BE2C (cell line): Measurements from ENCODE around the gene FBXO31.

Experiments
- DNase-seq: peaks from one replicate; pipeline ENCODE4 v3.0.0-alpha.2; 2020
- H3K27me3 ChIP-seq: fragments of 250-450 bp; sonication (Bioruptor Pico); 2 replicates; pipeline ENCODE4 v1.5.1; 2020; ENCODE audit warnings: mild to moderate bottlenecking
- H3K36me3 ChIP-seq: fragments of 250-450 bp; sonication (Bioruptor Pico); 2 replicates; pipeline ENCODE4 v1.5.1; 2020; ENCODE audit warnings: mild to moderate bottlenecking
- H3K4me1 ChIP-seq: fragments of 250-450 bp; sonication (Bioruptor Pico); 2 replicates; pipeline ENCODE4 v1.5.1; 2020
- H3K4me3 ChIP-seq: 2 replicates; pipeline ENCODE4 v1.5.1; 2011; ENCODE audit warnings: low read depth, low read length
- H3K9me3 ChIP-seq: fragments of 250-450 bp; sonication (Bioruptor Pico); 2 replicates; pipeline ENCODE4 v1.5.1; 2020
- TF ChIP-seq, protein P1 (sequence below): IDR thresholded peaks from 2 replicates; pipeline ENCODE4 v1.5.1; 2012; ENCODE audit warnings: mild to moderate bottlenecking, low read depth, low read length

Gene FBXO31

DNA sequence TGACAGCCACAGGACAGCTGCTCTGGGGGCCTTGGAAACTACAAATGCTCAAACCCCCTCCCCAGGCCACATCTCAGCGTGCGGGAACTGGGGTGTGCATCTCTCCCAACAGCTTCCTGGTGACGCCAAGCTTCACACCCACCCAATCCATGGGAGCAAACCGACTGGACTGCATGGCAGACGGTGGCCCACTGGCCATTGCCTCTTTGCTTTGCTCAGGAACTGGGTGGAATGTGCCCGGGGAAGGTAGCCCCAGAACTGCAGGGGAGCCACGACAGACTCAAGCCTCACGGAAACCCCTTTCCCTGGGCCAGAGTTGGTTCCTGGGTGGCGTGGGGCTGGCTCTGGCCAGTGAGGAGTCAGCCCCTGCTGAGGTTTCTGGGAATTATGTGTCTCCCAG, 61.2 kb downstream of the FBXO31 start:
- Histone ChIP-seq H3K36me3 (no peaks in the 10 kb centered on the region), H3K4me1 (no peaks in the 10 kb centered on the region), H3K27me3 (no peaks in the 10 kb centered on the region), H3K4me3 (no peak overlapping the region), H3K9me3 (no peaks in the 10 kb centered on the region)
- TF ChIP-seq, protein P1, sequence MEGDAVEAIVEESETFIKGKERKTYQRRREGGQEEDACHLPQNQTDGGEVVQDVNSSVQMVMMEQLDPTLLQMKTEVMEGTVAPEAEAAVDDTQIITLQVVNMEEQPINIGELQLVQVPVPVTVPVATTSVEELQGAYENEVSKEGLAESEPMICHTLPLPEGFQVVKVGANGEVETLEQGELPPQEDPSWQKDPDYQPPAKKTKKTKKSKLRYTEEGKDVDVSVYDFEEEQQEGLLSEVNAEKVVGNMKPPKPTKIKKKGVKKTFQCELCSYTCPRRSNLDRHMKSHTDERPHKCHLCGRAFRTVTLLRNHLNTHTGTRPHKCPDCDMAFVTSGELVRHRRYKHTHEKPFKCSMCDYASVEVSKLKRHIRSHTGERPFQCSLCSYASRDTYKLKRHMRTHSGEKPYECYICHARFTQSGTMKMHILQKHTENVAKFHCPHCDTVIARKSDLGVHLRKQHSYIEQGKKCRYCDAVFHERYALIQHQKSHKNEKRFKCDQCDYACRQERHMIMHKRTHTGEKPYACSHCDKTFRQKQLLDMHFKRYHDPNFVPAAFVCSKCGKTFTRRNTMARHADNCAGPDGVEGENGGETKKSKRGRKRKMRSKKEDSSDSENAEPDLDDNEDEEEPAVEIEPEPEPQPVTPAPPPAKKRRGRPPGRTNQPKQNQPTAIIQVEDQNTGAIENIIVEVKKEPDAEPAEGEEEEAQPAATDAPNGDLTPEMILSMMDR, result no peak
- no peak for DNase-seq

DNA sequence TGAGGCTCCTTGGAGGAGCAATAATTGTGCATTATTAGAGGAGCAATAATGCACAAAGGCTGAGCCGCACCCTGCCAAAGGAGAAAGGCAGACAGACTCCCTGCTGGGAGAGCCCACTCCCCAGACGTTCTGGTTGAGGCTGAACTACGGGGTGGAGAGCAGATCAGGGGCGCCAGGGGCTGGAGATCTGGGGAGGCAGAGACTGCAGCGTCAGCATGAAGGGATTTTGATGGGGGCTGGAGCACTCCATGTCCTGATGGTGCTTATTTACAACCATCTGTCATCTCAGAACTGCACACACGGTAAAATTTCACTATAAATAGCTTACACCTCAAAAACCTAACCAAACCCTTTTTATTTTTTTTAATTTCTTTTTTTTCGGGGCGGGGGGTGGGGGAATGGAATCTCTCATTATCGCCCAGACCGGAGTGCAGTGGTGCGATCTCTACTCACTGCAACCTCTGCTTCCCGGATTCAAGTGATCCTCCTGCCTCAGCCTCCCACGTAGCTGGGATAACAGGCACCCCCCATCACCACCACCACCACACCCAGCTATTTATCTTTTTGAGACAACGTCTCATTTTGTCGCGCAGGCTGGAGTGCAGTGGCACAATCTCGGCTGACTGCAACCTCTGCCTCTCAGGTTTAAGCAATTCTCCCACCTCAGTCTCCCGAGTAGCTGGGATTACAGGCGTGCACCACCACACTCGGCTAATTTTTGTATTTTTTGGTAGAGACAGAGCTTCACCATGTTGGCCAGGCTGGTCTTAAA, 62.1 kb downstream of the FBXO31 start:
- Histone ChIP-seq H3K4me1 (no peaks in the 10 kb centered on the region), H3K36me3 (no peaks in the 10 kb centered on the region), H3K27me3 (no peaks in the 10 kb centered on the region), H3K9me3 (peaks cover 2% of the 10 kb centered on the region; the same call in 1 of the 2 replicates), H3K4me3 (no peak overlapping the region)
- TF ChIP-seq, protein P1, result no peak
- no peak for DNase-seq

GRCh38 chr16:87320510-87321227, 62.9 kb downstream of the FBXO31 start:
- Histone ChIP-seq H3K4me3 (no peak overlapping the region), H3K4me1 (no peaks in the 10 kb centered on the region), H3K9me3 (peaks cover 3% of the 10 kb centered on the region; the same call in 1 of the 2 replicates), H3K27me3 (no peaks in the 10 kb centered on the region), H3K36me3 (no peaks in the 10 kb centered on the region)
- no peak for DNase-seq
- TF ChIP-seq, protein P1, result no peak

DNA sequence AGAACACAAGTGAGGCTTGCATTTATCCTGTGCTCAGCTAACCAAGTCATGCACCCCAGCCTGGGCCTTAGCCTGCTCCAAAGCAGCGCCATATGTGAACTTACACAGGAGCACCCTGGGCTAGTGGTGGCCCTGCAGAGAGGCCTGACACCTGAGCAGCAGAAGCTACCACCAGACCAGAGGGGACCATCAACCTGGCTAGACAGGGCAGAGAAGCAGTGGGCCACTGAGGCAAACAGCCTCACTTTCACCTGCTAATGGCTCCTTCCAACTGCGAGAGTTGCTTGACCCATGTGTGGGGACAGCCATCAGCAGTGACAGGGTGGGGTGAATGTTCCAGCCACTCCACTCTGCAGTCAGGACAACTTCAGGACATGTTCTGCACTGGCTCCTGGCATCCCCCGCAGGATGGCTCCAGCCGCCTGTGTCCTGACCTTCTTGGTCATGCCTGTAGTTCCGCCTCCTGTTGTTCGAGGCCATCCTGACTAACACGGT, 63.5 kb downstream of the FBXO31 start:
- peaks cover 3% of the 10 kb centered on the region; the same call in 1 of the 2 replicates for H3K9me3 ChIP-seq
- no peaks in the 10 kb centered on the region for H3K27me3 ChIP-seq
- H3K4me3 ChIP-seq, result no peak overlapping the region
- no peaks in the 10 kb centered on the region for H3K4me1 ChIP-seq
- H3K36me3 ChIP-seq, result no peaks in the 10 kb centered on the region
- TF ChIP-seq, protein P1, result no peak
- no peak for DNase-seq

DNA sequence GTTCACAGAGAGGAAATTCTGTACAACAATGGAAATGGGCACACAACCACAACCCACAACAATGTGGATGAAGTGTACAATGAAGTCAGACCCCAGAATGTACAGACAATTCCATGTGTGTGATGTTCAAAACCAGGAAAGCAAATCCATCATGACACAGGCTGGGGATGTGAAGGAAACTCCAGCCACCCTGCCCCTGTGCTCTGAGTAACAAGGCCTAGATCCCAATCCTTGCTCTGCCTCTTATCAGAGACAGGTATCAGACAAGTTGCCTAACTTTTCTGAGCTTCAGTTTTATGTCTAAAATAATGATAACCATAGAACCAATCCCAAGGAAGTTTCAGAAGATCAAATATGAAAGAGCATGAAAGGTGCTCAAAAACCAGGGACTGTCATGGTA, 64.6 kb downstream of the FBXO31 start:
- H3K36me3 ChIP-seq, result no peaks in the 10 kb centered on the region
- H3K4me1 ChIP-seq, result no peaks in the 10 kb centered on the region
- no peaks in the 10 kb centered on the region for H3K27me3 ChIP-seq
- DNase-seq, result no peak
- TF ChIP-seq, protein P1, result no peak
- H3K9me3 ChIP-seq, result peaks cover 3% of the 10 kb centered on the region; the same call in 1 of the 2 replicates
- no peak overlapping the region for H3K4me3 ChIP-seq
